Choroid plexus epithelial cell (primary cell): Measurements from ENCODE around the gene RIMKLA.

Source experiments
- DNase-seq: peaks from one replicate; pipeline ENCODE4 v3.0.0-alpha.2; 2010; ENCODE audit warnings: low read depth
- H3K4me3 ChIP-seq: 2 replicates; pipeline ENCODE4 v1.5.1; 2011; ENCODE audit warnings: low read depth, mild to moderate bottlenecking, control low read depth, low read length, moderate library complexity
- CTCF ChIP-seq: conservative IDR thresholded peaks from 2 replicates; pipeline ENCODE4 v1.5.1; 2011; ENCODE audit warnings: low read depth, mild to moderate bottlenecking, control low read depth, inconsistent platforms, low read length, moderate library complexity

The RIMKLA gene

GRCh38 chr1:42358791-42359190, 21.8 kb upstream of the RIMKLA start:
- H3K4me3 ChIP-seq: no peak overlapping the region
- DNase-seq: no peak
- no peak for TF ChIP-seq CTCF

- no peak overlapping the region for H3K4me3 ChIP-seq
- TF ChIP-seq CTCF: no peak
- DNase-seq: no peak
Measured at GRCh38 chr1:42359466-42359865, 21.1 kb upstream of the RIMKLA start.

- no peak for TF ChIP-seq CTCF
- no peak overlapping the region for H3K4me3 ChIP-seq
- no peak for DNase-seq
Measured at GRCh38 chr1:42364089-42364488, 16.5 kb upstream of the RIMKLA start.

GRCh38 chr1:42364542-42364941, 16.1 kb upstream of the RIMKLA start:
- DNase-seq: no peak
- TF ChIP-seq CTCF: no peak
- no peak overlapping the region for H3K4me3 ChIP-seq

GRCh38 chr1:42365118-42365517, 15.5 kb upstream of the RIMKLA start:
- no peak for DNase-seq
- no peak overlapping the region for H3K4me3 ChIP-seq
- TF ChIP-seq CTCF: no peak

- no peak for TF ChIP-seq CTCF
- DNase-seq: no peak
- no peak overlapping the region for H3K4me3 ChIP-seq
Measured at GRCh38 chr1:42368096-42368795, 12.3 kb upstream of the RIMKLA start.

GRCh38 chr1:42369471-42369870, 11.1 kb upstream of the RIMKLA start:
- no peak overlapping the region for H3K4me3 ChIP-seq
- DNase-seq: no peak
- TF ChIP-seq CTCF: no peak
